ENCODE results near the gene EXOC2.

GRCh38 chr6:610882-611281 is 82.1 kb downstream of the EXOC2 start:
- TF ChIP-seq POLR2A (IDR thresholded peaks at IDR 0.05) (no peak), CTCF (IDR thresholded peaks at IDR 0.05 in 8 of 11, conservative IDR thresholded peaks at IDR 0.05 in 3 of 11) (no peak), POLR2AphosphoS5 (IDR thresholded peaks at IDR 0.05) (no peak)

All from spleen (tissue), 7 donors.